Measurements from ENCODE around the gene GLP1R. TPM values are rescaled to one million over a fixed set of nuclear protein-coding genes. Genes with fewer than 3 reads are reported as not detected.

GLP1R gene
- polyA plus RNA-seq, 1 donor from 2014 or later = 0.06 TPM

- H3K79me2 ChIP-seq (replicated peaks; ENCODE audit: insufficient read depth, low read length) = no peaks in the 10 kb centered on the region
- H3K9me2 ChIP-seq (ENCODE audit: insufficient read depth, low read length) = no peaks in the 10 kb centered on the region
- H3K27me3 ChIP-seq (ENCODE audit: insufficient read depth, low read depth, low read length) = no peaks in the 10 kb centered on the region
- no peaks in the 10 kb centered on the region for H3K9me3 ChIP-seq (ENCODE audit: low read length)
- H3F3A ChIP-seq (ENCODE audit: insufficient read depth, low read length, poor library complexity, severe bottlenecking) = no peaks in the 10 kb centered on the region
- H3K4me3 ChIP-seq (ENCODE audit: low read length) = no peak overlapping the region
- H4K20me1 ChIP-seq (ENCODE audit: insufficient read depth) = no peaks in the 10 kb centered on the region
- H2AFZ ChIP-seq (ENCODE audit: low read depth, low read length) = no peak overlapping the region
- no peak for TF ChIP-seq TAF1 (IDR thresholded peaks at IDR 0.05; ENCODE audit: low read depth)
- no peak for TF ChIP-seq EP300 (conservative IDR thresholded peaks at IDR 0.05; ENCODE audit: poor library complexity, severe bottlenecking)
- TF ChIP-seq POLR2AphosphoS5 (IDR thresholded peaks at IDR 0.05) = no peak
- no peak for TF ChIP-seq SMC3 (conservative IDR thresholded peaks at IDR 0.05; ENCODE audit: poor library complexity)
- TF ChIP-seq CTCF (IDR thresholded peaks at IDR 0.05; ENCODE audit: poor library complexity, severe bottlenecking) = no peak
- no peak for TF ChIP-seq EZH2 (IDR thresholded peaks at IDR 0.05; ENCODE audit: borderline replicate concordance, insufficient read depth, low read length, poor library complexity, severe bottlenecking)
- no peak for TF ChIP-seq MXI1 (conservative IDR thresholded peaks at IDR 0.05; ENCODE audit: poor library complexity, severe bottlenecking)
- no peak for TF ChIP-seq RAD21 (conservative IDR thresholded peaks at IDR 0.05)
- TF ChIP-seq REST (IDR thresholded peaks at IDR 0.05; ENCODE audit: borderline replicate concordance) = no peak
- peaks cover 8% of the 10 kb centered on the region for H3K36me3 ChIP-seq (ENCODE audit: insufficient read depth, low read length)
- no peak overlapping the region for H3K4me2 ChIP-seq (ENCODE audit: low read length)
- H3K27ac ChIP-seq (ENCODE audit: low read length) = no peak overlapping the region
- no peak overlapping the region for H3K9ac ChIP-seq (ENCODE audit: low read length)
These were observed 62.7 kb downstream of the GLP1R start for GRCh38 chr6:39111280-39111679.

- H3K9ac ChIP-seq (ENCODE audit: low read length) = peak overlapping the region; percentile 81
- H3F3A ChIP-seq (ENCODE audit: insufficient read depth, low read length, poor library complexity, severe bottlenecking) = no peaks in the 10 kb centered on the region
- no peaks in the 10 kb centered on the region for H3K27me3 ChIP-seq (ENCODE audit: insufficient read depth, low read depth, low read length)
- H3K9me3 ChIP-seq (ENCODE audit: low read length) = no peaks in the 10 kb centered on the region
- TF ChIP-seq POLR2AphosphoS5 (IDR thresholded peaks at IDR 0.05) = no peak
- TF ChIP-seq EZH2 (IDR thresholded peaks at IDR 0.05; ENCODE audit: borderline replicate concordance, insufficient read depth, low read length, poor library complexity, severe bottlenecking) = no peak
- no peak for TF ChIP-seq RAD21 (conservative IDR thresholded peaks at IDR 0.05)
- no peak for TF ChIP-seq CTCF (IDR thresholded peaks at IDR 0.05; ENCODE audit: poor library complexity, severe bottlenecking)
- TF ChIP-seq SMC3 (conservative IDR thresholded peaks at IDR 0.05; ENCODE audit: poor library complexity) = no peak
- TF ChIP-seq REST (IDR thresholded peaks at IDR 0.05; ENCODE audit: borderline replicate concordance) = no peak
- no peak for TF ChIP-seq EP300 (conservative IDR thresholded peaks at IDR 0.05; ENCODE audit: poor library complexity, severe bottlenecking)
- TF ChIP-seq MXI1 (conservative IDR thresholded peaks at IDR 0.05; ENCODE audit: poor library complexity, severe bottlenecking) = no peak
- H3K4me3 ChIP-seq (ENCODE audit: low read length) = peak overlapping the region; percentile 81
- no peaks in the 10 kb centered on the region for H4K20me1 ChIP-seq (ENCODE audit: insufficient read depth)
- no peaks in the 10 kb centered on the region for H3K79me2 ChIP-seq (replicated peaks; ENCODE audit: insufficient read depth, low read length)
- no peaks in the 10 kb centered on the region for H3K9me2 ChIP-seq (ENCODE audit: insufficient read depth, low read length)
- peaks cover 7% of the 10 kb centered on the region for H3K36me3 ChIP-seq (ENCODE audit: insufficient read depth, low read length)
- H3K4me2 ChIP-seq (ENCODE audit: low read length) = peak overlapping the region; percentile 53
- no peak overlapping the region for H3K27ac ChIP-seq (ENCODE audit: low read length)
- H2AFZ ChIP-seq (ENCODE audit: low read depth, low read length) = no peak overlapping the region
These were observed 65.2 kb downstream of the GLP1R start for GRCh38 chr6:39113788-39114187.

Data from neural cell (in vitro differentiated cells).